Retina (tissue), 1 donor: ENCODE results near the gene IQGAP2.
"Not testable (repeated sequence)": the region's sequence is repeated elsewhere in the genome, so short reads cannot be mapped to it uniquely, and the experiment has no call there.

Experiments
- DNase-seq: peaks from one replicate; pipeline ENCODE4 v3.0.0-alpha.2; 2016

IQGAP2 gene

DNA sequence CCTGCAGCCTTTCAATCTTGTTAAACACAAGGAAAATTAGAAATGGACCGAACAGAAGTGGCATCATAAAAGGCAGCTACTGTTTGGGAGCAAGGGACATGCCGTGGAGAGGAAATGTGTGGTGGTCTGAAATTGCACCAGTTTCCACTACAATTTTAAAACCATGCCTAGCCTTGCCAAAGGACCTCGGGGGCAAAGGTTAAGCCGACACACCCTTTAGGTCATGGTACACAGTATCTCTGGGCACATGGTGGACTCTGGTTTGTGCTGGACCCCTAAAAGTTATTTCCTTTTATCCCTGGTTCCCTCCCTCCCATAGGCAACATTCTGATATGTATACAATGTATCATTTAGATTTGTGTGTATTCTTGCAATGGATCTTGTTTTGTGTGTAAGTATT, 142.1 kb downstream of the IQGAP2 start:
- DNase-seq = no peak

DNA sequence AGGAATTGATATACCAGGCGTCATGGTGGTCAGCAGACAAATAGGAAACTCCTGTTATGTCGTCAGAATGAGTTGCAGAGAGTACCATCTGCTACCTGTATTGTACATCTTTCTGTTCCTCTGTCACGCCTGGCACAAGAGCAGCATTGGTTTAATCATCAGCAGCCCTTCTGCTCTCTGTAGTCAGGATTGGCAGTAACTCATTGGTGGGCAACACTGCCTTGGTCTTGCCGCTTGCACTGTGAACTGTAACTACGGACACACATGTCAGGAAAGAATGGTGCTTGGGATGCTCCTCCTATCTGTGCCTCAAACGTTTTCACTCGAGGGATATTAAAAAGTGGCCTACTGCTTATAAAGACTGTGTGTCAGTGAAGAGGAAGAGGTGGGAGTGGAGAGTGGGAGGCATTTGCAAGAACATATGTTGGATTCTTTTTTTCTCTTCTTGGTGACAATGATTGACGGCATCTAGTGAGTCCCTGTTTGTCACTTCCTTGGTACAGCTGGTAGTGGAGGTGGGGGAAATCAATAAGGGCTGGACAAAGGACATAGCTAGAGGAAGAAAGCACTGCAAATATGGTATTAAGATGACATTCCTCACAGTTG, 143.5 kb downstream of the IQGAP2 start:
- no peak for DNase-seq

DNA sequence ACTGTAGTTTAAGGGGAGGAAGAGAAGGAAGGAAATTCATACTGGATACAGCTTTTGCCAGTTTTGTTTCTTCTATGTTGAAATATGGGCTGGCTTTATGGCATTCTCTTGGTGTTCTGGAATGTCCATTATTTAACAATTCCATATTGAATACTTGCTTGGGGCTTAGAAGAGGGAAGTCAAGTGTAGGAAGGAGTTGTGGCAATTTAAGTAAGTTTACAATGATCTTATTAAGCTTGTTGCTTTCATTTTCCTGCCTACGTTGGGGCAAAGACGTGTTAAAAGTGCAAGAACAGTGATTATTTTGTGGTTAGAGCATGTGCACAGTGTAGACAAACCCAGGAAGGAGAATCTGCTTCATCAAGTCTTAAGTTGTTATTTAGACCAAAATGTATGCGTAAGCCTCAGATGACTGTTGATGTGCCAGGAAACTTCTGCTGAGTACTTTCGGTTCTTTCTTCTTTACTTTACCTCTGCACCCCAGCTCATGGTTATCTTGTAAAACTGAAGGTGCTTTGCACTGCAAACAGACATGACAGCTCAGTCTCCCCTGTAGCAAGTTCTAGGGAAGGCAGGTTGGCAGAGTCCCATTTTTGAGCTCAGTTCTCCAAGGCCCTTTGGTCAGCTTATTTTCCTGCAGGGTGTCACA, 144.3 kb downstream of the IQGAP2 start:
- DNase-seq = no peak

- no peak for DNase-seq
These were observed 144.9 kb downstream of the IQGAP2 start for GRCh38 chr5:76547891-76548524.

DNA sequence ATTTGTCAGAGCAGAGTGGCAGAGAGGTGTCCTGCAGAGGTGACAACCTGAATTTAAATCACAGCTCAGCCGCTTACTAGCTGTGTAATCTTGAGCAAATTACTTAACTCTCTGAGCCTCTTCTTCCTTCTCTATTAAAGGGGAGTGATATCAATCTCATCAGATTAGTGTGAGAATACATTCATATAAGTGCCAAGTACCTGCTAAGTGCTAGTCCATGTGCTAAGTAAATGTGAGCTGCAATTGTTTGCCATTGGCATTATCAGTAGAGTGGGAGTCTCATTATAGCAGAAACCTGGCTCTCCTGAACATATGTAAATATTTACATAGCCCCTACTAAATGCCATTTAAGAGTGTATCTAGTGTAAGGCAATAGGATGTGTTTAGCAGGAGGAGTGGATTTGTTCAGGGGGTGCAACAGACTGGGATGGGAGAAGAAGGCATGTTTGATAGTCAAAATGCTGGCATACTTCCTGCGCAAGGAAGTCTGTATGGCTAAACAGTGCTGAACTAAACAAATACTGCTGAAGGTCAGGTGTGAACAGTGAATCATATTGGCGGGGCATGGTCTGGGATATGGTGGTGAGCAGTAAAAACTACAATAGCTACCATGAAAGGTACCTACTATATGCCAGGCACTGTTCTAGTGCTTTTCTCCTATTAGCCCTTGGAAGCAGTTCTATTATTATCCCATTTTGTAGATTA, 145.6 kb downstream of the IQGAP2 start:
- DNase-seq = no peak

- not testable (repeated sequence) for DNase-seq
These were observed 147.8 kb downstream of the IQGAP2 start for GRCh38 chr5:76550881-76551280.

DNA sequence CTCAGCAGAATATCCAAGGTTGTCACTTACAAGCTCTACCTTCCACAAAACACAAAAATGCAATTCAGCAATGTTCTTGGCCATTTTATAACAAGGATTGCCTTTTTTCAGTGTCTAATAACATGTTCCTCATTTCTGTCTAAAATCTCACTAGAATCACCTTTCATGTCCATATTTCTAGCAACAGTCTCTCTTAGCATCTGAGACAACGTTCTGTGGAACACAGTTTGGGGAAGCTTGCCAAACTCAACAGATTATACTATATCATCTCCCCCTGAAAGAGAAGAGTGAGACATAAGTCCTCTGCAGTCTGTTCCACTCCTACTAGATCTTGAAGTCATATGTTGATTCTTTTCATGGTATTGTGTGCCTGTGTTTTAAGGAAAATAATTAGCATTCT, 149.5 kb downstream of the IQGAP2 start:
- no peak for DNase-seq

- DNase-seq = no peak
These were observed 150.2 kb downstream of the IQGAP2 start for GRCh38 chr5:76553251-76553650.

GRCh38 chr5:76555114-76555513, 152.0 kb downstream of the IQGAP2 start:
- no peak for DNase-seq

GRCh38 chr5:76555717-76556116, 152.6 kb downstream of the IQGAP2 start:
- DNase-seq = no peak

DNA sequence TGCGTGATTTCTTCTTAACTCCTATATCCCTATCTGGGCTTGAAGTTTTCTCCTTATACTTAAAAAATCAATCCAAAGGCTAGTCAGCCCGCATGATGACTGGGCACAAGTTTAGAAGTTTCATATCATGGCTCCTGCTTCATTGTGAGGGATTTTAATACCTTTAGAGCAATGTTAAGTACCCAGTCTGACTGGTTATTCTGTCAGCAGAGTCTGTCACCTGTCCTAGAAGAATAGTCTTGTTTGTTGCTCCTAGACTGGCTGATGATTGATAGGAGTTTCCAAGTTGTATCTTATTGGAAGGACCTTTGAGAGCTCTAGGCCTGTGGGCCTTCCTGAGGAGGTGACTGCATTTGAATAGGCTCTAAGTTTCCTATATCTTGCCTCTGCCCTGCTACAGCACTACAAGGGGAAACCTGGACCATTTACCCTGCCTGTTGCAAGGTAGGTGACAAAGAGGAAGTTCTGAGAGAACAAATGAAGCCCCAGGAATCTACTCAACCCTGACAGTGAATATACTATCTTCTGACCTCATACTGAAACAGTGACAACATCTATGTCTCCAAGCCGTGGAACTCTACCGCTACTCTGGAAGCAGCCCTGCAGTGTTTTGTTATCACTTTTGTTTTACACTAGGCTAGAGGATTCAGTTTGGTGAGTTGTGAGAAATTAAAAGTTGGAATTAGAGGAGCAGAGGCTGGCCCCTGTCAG, 153.6 kb downstream of the IQGAP2 start:
- no peak for DNase-seq

- no peak for DNase-seq
These were observed 158.1 kb downstream of the IQGAP2 start for GRCh38 chr5:76560952-76561891.

DNA sequence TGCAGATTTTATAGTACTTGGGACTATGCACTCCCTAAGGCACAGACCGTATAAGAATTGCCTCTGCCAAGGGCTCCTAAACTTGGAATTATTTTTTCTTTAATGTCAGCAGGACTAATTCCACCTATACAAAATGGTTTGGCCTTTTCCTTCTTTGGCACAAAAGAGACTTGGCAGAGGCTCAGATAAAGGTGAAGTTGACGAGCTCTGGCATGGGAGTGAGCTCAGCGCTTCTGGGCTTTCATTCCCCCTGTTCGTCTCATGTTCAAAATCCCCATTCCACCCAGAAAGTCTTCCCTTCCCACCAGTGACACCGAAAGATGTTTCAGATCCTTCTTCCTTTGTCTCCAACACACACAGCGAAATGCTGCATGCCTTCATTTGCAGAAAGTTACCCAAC, 158.9 kb downstream of the IQGAP2 start:
- no peak for DNase-seq

DNA sequence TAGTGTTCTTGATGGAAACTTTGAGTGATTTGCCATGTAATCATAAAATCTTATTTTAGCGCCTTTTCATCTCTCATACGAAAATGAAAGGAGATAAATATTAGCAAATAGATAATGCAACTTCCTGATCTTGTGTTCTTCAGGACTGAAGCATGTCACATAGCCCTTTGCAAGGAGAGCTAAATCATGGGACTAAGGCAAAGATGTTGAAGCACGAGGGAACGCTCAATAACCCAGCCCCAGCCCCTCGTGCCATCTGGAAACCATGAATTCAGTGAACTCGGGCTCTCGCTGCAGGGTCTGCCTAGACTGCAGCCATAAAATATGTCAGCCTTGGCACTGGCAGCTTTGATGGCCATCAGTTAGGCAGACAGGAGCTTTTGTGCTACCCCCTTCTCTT, 161.9 kb downstream of the IQGAP2 start:
- DNase-seq = no peak

GRCh38 chr5:76570153-76570552, 167.1 kb downstream of the IQGAP2 start:
- DNase-seq = no peak

DNA sequence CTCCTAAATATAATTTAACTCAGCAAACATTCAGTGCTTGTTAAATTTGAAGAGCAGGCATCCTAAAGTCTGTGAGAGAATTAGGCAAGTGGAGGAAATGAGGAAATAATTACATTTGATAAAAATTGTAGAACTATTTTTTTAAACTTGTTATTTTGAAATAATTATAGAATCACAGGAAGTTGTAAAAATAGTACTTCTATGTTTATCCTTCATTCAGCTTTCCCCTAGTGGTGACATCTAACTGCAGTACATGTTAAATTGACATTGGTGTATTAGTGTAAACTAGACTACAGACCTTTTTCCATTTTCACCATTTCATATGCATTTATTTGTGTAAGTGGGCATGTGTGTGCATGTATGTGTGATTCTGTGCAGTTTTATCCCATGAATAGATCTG, 168.5 kb downstream of the IQGAP2 start:
- DNase-seq = no peak

GRCh38 chr5:76576450-76576849, 173.4 kb downstream of the IQGAP2 start:
- DNase-seq = no peak

DNA sequence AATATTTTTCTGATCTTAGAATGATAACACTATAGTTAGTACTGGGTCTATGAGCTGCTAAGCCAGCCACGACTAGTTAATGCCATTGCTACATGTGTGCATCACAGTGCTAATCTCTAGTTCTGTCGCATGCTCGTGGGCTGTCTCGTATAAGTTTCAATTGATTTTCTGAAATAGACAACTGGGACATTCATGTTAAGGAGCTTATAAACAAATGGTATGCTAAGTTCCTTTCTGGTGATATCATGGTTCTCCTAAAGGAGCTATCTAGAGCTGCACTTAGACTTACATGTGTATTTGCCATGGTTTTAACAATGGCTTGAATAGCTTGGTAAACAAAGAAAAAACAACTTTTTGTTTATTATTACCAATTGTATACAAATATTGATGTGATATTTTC, 173.9 kb downstream of the IQGAP2 start:
- DNase-seq = no peak

DNA sequence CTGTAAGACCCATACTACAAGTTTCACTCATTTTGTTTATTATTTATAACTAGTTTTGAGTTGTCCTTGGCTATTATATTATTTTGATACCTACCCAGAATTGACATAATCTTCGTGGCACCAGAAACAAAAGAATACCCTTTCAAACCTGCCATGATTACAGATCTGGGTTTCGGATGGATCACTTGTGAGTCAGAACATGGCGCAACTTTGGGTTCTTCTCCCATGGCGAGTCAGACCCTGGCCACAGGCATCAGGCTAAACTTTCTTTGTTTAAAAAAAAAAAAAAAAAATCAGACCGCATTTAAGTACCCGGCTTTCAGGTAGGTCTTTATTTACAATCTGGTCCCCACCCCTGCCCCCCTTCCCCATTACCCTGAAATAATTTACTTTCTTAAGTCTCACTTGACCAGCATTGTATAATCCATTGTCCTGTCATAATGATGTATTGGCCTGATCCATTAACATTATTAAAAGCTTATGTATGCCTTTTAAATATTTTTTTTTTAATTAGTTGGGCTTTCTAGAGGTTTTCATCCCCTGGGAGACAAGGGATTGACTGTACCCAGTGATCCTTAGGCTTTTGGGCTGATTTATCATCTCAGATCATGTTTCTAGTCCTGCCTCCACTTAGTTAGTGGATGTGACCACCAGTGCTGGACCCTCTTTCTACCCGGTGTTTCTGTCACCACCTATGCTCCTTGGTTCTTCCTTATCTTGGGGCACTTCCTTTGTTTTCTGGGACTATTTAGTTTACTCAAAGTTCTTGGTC, 176.3 kb downstream of the IQGAP2 start:
- DNase-seq = no peak

DNA sequence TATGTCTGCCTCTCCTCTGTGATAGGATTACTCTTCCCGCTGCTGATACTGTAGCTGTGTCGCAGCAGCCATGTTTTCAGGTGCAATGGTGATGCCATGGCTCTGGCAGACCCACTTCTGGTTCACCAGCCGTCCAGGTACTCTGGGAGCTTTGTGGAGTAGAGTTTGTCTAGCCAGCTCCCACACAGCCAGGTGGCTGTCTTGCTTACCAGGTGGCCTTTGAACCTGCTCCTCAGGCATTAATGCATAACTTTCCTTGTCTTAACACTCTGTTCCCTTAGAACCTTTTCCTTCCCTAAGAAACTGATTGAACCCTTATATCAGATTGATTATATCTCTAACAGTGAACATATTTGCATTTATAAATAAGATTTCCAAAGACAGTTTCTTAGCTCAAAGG, 177.9 kb downstream of the IQGAP2 start:
- no peak for DNase-seq
